GM18870 (cell line): ENCODE data around the gene ANKRD29.
"Not testable (repeated sequence)": the region's sequence is repeated elsewhere in the genome, so short reads cannot be mapped to it uniquely, and the experiment has no call there.

Experiments
- ATAC-seq: cut with Tn5 transposase; IDR thresholded peaks from one replicate; pipeline ENCODE4 v1.9.1; 2021; ENCODE audit warnings: moderate library complexity; ENCODE audit not compliant: unreplicated experiment

ANKRD29 gene

DNA sequence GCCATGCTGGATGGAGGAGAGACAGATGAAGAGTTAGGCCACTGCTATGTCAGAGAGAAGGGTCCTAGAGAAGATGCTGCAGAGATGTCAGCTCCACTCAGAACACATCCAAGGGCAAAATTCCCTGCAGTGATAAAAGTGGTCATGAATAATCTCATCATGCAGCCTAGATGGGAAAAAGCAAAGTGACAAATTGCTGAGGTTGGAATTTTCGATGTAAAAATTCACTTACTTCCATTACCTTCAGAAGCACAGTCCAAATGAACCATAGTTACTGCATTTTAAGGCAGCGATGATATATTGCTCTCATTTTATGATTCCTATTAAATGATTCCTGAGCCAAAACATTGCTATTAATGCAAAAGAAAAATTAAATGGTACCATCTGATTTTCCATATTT, 16.4 kb downstream of the ANKRD29 start:
- ATAC-seq: no peak

DNA sequence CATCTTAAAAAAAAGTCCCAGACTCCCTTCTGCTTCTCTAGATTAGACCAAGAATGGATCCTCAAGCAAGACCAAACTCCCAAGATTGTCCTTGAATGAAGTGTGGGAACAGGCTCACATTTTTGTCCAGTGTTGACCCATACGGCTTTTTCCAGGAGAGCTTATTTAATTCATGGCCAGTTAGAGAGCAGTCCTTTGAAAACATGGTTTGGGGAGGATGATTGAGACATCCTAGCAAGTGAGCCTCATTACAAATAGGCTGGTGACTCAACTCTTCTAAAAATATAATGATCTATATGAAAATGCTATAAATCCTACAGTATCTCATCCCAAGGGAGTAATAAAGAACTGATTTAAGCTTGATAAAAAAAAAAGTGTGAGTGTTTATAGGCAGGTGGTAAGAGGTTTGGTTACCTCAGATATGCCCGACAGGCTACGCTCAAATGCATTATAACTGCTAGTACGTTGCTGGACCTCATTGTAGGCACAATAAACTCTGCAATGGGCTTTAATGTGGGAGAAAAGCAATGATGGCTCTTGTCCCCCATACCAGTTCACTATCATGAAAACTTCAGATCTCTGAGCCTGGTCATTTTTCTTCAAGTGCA, 17.0 kb downstream of the ANKRD29 start:
- ATAC-seq: no peak

- ATAC-seq: no peak
Observed at GRCh38 chr18:23643815-23644490, 18.8 kb downstream of the ANKRD29 start.

DNA sequence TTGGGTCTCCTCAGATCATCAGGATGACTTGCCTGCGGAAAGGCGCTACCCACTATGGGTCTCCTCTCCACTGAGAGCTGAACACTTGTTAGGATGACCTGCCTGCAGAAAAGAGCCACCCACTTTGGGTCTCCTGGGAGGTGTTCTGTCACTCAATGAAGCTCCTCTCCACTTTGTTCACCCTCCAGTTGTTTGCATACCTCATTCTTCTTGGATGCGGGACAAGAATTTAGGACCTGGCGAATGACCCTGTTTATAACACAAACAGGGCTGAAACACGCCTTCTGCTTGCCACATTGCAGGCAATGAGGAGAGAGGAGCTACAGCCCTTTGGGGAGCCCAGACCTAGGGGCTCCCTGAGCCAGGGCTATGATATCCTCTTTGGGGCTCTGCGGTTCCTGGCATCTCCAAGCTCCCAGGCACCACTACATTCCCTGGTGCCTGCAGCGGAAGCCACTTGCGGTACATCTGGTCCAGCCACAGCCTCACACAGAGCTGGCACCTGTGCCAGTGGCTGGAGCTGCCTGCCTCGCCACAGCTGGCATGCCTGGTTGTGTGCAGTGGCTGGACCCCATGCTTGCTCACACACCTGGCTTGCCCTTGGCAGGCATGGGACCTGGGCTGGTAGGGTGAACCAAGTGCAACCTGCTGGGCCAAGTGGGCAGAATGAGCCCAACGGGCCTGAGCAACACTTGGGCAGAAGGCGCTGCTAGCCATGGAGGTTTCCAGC, 20.6 kb downstream of the ANKRD29 start:
- no peak for ATAC-seq

- no peak for ATAC-seq
Observed at GRCh38 chr18:23641143-23641720, 21.5 kb downstream of the ANKRD29 start.

DNA sequence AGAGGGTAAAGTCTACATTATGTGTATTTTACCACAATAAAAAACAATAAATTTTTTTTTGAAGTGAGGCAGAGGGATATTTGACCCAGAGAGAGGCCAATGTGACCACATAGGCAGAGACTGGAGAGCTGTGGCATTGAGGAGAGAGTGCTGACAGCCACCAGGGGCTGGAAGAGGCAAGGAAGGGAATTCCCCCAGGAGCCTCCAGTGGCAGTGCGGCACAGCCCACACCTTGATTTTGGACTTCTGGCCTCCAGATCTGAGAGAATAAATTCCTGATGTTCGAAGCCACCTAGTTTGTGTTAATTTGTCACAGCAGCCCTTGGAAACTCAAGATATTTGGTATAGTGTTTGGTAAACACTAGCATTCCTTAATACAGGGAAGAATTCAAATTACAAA, 22.7 kb downstream of the ANKRD29 start:
- ATAC-seq: no peak

DNA sequence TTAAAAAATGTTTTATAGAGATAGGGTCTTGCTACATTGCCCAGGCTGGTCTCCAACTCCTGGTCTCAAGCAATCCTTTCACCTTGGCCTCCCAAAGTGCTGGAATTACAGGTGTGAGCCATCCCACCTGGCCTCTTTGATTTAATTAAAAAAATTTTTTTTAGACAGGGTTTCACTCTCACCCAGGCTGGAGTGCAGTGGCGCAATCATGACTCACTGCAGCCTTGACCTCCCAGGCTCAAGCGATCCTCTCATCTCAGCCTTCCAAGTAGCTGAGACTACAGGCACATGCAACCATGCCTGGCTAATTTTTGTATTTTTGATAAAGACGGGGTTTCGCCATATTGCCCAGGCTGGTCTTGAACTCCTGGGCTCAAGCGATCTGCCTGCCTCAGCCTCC, 26.3 kb downstream of the ANKRD29 start:
- ATAC-seq: not testable (repeated sequence)

GRCh38 chr18:23636071-23636399, 26.7 kb downstream of the ANKRD29 start:
- ATAC-seq: no peak

DNA sequence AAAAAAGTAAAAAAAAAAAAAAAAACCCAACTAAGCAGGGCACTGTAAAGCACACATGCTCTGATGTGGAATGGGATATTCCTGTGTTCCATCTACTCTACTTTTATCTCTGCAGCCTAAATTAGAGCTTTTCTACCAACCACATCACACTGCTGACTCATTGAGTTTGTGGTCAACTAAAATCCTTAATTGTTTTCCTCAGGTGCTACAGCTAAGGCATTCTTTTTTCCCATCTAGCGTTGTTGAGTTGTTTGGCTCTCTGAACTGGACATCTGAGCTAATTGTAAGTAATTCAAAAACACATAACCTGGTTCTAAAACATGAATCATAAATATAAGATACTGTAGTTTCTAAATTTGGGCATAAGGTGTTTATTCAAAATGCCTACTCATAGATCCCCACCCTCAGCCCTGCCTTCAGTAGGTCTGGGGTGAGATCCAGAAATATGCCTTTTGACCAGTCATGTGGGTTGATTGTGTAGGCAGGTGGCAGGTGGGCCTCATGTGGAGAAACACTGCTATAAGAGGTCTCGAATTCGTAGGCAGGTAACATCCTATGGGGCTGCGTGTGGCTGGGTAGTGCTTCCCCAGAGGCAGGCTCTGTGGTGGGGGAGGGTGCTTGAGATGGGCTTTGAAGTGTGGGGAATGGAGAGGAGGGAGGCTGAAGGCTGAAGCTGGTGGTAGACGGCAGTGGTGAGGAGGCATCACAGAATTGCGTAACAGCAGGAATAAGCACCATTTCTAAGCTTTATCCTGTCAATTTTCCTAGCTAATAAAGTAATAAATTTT, 27.2 kb downstream of the ANKRD29 start:
- ATAC-seq: no peak

- no peak for ATAC-seq
Observed at GRCh38 chr18:23634692-23635091, 28.0 kb downstream of the ANKRD29 start.

- ATAC-seq: no peak
Observed at GRCh38 chr18:23632615-23633014, 30.1 kb downstream of the ANKRD29 start.

GRCh38 chr18:23631746-23632145, 31.0 kb downstream of the ANKRD29 start:
- no peak for ATAC-seq

DNA sequence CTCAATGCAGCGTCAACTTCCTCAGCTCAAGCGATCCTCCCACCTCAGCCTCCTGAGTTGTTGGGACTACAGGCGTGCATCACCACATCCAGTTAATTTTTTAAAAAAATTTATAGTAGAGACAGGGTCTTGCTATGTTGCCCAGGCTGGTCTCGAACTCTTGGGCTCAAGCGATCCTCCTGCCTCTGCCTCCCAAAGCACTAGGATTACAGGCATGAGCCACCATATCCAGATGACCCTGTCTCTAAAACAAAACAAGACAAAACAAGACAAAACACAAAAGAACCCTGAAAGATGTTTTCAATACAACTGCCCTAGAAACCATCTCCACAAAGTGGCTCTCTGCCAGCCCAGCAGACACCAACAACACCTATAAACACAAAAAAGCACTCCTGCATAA, 31.4 kb downstream of the ANKRD29 start:
- no peak for ATAC-seq

GRCh38 chr18:23629444-23629946, 33.2 kb downstream of the ANKRD29 start:
- peak; percentile 95 for ATAC-seq

GRCh38 chr18:23627970-23628369, 34.7 kb downstream of the ANKRD29 start:
- no peak for ATAC-seq

DNA sequence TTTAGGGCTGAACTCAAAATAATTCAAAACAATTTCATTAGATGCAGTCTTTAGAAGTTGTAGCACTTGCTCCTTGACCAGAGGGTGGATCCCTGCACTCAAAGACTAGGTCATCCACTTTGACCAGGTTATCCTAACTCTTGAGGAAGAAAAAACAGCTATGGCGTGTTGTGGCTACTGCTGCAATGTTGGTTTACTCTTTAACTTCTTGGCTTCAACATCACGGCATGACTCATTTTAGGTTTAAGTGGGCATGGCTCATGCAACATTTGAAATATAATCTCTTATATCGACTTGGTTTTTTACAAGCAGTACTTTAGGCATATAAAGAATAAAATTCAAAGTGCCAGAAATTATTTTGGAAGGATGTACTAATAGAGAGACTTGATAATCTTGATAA, 35.4 kb downstream of the ANKRD29 start:
- ATAC-seq: no peak

DNA sequence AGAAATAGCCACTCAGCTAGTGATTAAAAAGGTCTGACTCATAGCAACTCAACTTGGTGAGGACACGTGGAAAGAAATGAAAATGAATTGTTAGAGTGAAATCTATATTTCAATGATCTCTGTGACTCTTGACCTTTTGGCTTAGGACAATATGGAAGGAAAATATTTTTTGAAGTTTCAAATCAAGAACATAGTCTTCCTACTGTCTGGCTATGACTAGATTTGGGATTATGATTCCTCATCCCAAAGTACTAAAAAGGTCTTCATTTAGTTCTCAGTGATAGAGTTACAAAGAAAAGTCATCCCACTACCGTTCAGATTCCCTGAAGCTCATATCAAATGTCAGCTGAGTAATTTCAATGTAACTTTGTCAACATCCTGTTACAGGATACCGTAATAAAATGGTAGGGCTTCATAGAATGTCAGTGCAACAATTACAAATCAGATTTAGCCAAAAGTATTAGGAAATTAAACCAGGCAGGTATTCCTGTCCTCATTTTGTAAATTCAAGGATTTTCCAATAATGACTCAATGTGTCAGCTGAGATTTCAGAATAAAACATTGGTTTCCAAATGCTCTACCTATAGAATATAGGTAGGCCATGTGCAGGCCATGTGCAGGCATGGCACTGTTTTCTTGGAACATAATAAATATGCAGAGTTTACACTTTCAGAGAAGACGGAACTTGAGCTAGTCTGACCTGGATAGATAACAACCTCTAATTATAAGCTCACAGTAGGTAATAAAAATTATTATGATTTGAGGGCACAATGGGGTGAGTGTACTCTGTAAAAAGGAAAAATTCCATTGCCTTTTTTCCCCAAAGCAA, 36.0 kb downstream of the ANKRD29 start:
- ATAC-seq: no peak

DNA sequence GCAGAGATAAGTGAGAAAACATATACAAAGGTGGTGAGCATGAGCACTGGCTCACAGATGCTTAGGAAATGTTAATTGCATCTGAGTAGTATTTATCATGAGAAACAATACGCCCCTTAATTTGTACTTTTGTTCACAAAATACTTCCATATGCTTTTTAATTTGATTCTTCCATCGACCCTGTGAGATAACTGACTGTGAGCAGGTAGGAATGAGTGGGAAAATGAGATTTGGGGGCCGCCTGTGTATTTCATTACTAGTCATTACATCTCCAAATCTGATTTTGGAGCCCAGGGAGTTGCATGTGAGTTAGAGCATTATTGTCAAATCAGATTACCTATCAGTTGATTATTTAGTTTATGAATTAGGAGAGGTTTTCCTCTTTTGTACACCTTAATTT, 39.7 kb downstream of the ANKRD29 start:
- no peak for ATAC-seq

DNA sequence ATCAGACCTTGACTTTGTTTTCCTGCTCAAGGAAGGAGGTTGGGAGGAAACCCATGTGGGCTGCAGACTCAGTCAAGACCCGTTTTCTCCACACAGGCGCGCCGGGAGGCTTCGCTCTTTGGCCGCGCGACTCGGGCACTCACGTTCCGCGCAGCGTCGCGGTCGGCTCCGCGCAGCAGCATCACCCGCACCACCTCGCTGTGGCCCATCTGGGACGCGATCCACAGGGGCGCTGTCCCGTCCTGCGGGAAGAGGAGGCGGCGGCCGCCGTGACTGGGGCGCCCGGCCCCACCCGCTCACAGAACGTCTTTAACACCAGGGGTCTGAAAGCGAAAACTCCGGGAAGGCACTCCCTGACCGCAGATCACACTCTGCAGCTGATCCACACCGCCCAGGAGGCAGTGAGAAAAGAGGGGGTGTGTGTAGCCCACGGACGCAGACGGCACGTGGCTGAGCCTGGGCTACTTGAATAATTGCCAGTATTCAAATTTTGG, 43.3 kb downstream of the ANKRD29 start:
- no peak for ATAC-seq

DNA sequence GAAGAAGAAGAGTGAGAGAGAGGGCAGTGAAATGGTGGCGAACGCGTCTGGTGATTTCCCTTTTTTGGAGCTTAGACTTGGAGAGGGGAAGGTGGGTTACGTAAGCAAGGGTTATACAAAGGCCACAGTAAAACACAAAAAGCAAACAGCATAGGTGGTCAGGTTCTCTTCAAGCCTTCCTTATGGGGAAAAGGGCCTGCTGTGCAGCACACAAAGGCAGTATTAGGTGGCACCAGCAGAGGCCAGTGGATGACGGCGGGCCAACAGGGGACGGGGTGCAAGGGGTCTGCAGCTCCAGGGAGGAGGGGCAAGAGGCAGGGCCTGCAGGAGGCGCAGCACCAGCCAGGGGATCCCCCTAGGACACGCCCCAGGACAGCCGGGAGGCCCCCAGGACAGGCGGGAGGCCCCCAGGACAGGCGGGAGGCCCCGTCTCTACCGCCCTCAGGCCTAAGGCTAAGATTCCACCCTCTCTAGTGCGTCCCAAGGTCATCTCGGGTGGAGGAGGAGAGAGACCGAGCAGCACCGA, 43.8 kb downstream of the ANKRD29 start:
- ATAC-seq: no peak
